HEK293 (cell line): ENCODE data around the gene DAAM1.

Source experiments
- CTCF ChIA-PET: fragments of 350-600 bp; formaldehyde crosslinking; extraction: SDS; loops from one replicate; lab custom pipeline; 2021; ENCODE audit warnings: antibody characterized with exemption; lab: Yijun Ruan, JAX
- POLR2A ChIA-PET: fragments of 300-600 bp; formaldehyde crosslinking; extraction: SDS; loops from one replicate; lab custom pipeline; 2020; ENCODE audit warnings: antibody characterized with exemption, inconsistent platforms; lab: Yijun Ruan, JAX
- H3K27ac ChIP-seq: fragments of 200-500 bp; sonication (Bioruptor generic); 2 replicates; pipeline ENCODE4 v1.5.1; 2014; ENCODE audit warnings: low read depth, low read length, control low read depth, inconsistent platforms; ENCODE audit errors: extremely low read depth
- H3K36me3 ChIP-seq, 2 experiments: fragments of 200-500 bp in 1 of 2; sonication (Bioruptor generic) in 1 of 2; 1 replicate in 1 of 2; 2 replicates in 1 of 2; pipeline ENCODE4 v1.5.1; 2014 to 2017; ENCODE audit warnings: inconsistent platforms in 2 of 2, low read length in 2 of 2; ENCODE audit not compliant: control insufficient read depth in 2 of 2, insufficient read depth in 1 of 2
- H3K4me1 ChIP-seq: fragments of 200-500 bp; sonication (Bioruptor generic); 2 replicates; pipeline ENCODE4 v1.5.1; 2014; ENCODE audit warnings: mild to moderate bottlenecking, low read length, inconsistent platforms; ENCODE audit not compliant: control insufficient read depth, insufficient read depth
- H3K4me3 ChIP-seq: 2 replicates; pipeline ENCODE4 v1.5.1; 2011; ENCODE audit warnings: low read depth, mild to moderate bottlenecking, control low read depth, low read length, moderate library complexity
- H3K9me3 ChIP-seq: fragments of 200-500 bp; sonication (Bioruptor generic); 2 replicates; pipeline ENCODE4 v1.5.1; 2014; ENCODE audit warnings: low read depth, low read length, inconsistent platforms; ENCODE audit not compliant: control insufficient read depth, insufficient read depth
- GLI2 ChIP-seq: fragments of 450-650 bp; formaldehyde crosslinking; IDR thresholded peaks from 2 replicates; pipeline ENCODE4; 2017; ENCODE audit warnings: missing biosample characterization, missing genetic modification characterization, low read depth, borderline replicate concordance
- SCRT2 ChIP-seq: fragments of 450-650 bp; formaldehyde crosslinking; IDR thresholded peaks from 2 replicates; pipeline ENCODE4 v1.5.1; 2016; ENCODE audit warnings: missing biosample characterization, missing genetic modification characterization
- SP7 ChIP-seq: fragments of 450-650 bp; formaldehyde crosslinking; IDR thresholded peaks from 2 replicates; pipeline ENCODE4 v1.5.1; 2016; ENCODE audit warnings: missing biosample characterization, missing genetic modification characterization
- TRIM28 ChIP-seq: IDR thresholded peaks from 2 replicates; pipeline ENCODE4 v1.6.1; 2011; ENCODE audit warnings: low read length, control low read depth, borderline replicate concordance
- ZBTB49 ChIP-seq: fragments of 450-650 bp; formaldehyde crosslinking; IDR thresholded peaks from 2 replicates; pipeline ENCODE4 v1.5.1; 2016; ENCODE audit warnings: missing biosample characterization, missing genetic modification characterization, low read depth
- ZNF10 ChIP-seq: fragments of 450-650 bp; formaldehyde crosslinking; IDR thresholded peaks from 2 replicates; pipeline ENCODE4 v1.5.1; 2017; ENCODE audit warnings: missing biosample characterization, missing genetic modification characterization
- ZNF146 ChIP-seq: fragments of 450-650 bp; formaldehyde crosslinking; IDR thresholded peaks from 2 replicates; pipeline ENCODE4 v1.5.1; 2016; ENCODE audit warnings: missing biosample characterization, missing genetic modification characterization
- ZNF223 ChIP-seq: fragments of 450-650 bp; formaldehyde crosslinking; IDR thresholded peaks from 2 replicates; pipeline ENCODE4 v1.5.1; 2016; ENCODE audit warnings: missing biosample characterization, missing genetic modification characterization
- ZNF23 ChIP-seq: fragments of 450-650 bp; formaldehyde crosslinking; IDR thresholded peaks from 2 replicates; pipeline ENCODE4 v1.5.1; 2016; ENCODE audit warnings: missing biosample characterization, missing genetic modification characterization, borderline replicate concordance
- ZNF26 ChIP-seq: fragments of 450-650 bp; formaldehyde crosslinking; IDR thresholded peaks from 2 replicates; pipeline ENCODE4 v1.5.1; 2016; ENCODE audit warnings: missing biosample characterization, missing genetic modification characterization
- ZNF350 ChIP-seq: fragments of 450-650 bp; formaldehyde crosslinking; IDR thresholded peaks from 2 replicates; pipeline ENCODE4 v1.5.0; 2017; ENCODE audit warnings: missing biosample characterization, mild to moderate bottlenecking, missing genetic modification characterization
- ZNF37A ChIP-seq: fragments of 450-650 bp; IDR thresholded peaks from 2 replicates; pipeline ENCODE4 v1.5.1; 2018; ENCODE audit warnings: missing biosample characterization, missing genetic modification characterization
- ZNF529 ChIP-seq: fragments of 450-650 bp; formaldehyde crosslinking; IDR thresholded peaks from 2 replicates; pipeline ENCODE4 v1.5.1; 2017; ENCODE audit warnings: missing genetic modification characterization, missing biosample characterization; ENCODE audit not compliant: insufficient replicate concordance
- ZNF623 ChIP-seq: fragments of 450-650 bp; formaldehyde crosslinking; IDR thresholded peaks from 2 replicates; pipeline ENCODE4 v1.5.1; 2016; ENCODE audit warnings: missing biosample characterization, missing genetic modification characterization
- ZNF626 ChIP-seq: fragments of 450-650 bp; sonication (Bioruptor Pico); formaldehyde crosslinking; IDR thresholded peaks from 2 replicates; pipeline ENCODE4 v1.5.1; 2018; ENCODE audit warnings: missing biosample characterization, missing genetic modification characterization, inconsistent platforms
- ZNF692 ChIP-seq: fragments of 450-650 bp; formaldehyde crosslinking; IDR thresholded peaks from 2 replicates; pipeline ENCODE4 v1.5.1; 2016; ENCODE audit warnings: missing biosample characterization, missing genetic modification characterization
- ZNF76 ChIP-seq: fragments of 450-650 bp; formaldehyde crosslinking; IDR thresholded peaks from 2 replicates; pipeline ENCODE4; 2016; ENCODE audit warnings: low read depth, missing biosample characterization, missing genetic modification characterization, borderline replicate concordance
- TF ChIP-seq, protein P1 (sequence below): fragments of 450-650 bp; formaldehyde crosslinking; IDR thresholded peaks from 2 replicates; pipeline ENCODE4 v1.5.1; 2017; ENCODE audit warnings: missing biosample characterization, missing genetic modification characterization
- TF ChIP-seq, protein P2 (sequence below): fragments of 450-650 bp; formaldehyde crosslinking; IDR thresholded peaks from 2 replicates; pipeline ENCODE4 v1.5.1; 2016; ENCODE audit warnings: missing biosample characterization, missing genetic modification characterization

The DAAM1 gene

DNA sequence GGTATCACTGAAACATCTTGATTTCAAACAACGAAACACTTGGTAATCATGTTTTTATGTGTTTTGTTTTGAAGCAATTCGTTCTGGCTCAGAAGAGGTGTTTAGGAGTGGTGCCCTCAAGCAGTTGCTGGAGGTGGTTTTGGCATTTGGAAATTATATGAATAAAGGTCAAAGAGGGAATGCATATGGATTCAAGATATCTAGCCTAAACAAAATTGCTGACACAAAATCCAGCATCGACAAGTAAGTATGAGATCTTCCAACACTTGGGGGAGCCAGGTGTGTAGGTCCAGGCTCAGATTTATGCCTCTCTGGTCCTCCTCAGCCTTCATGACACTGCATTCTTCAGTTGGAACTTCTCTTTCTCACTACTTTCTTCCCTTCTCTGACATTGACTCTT is 166.6 kb downstream of the DAAM1 start:
- TF ChIP-seq ZNF37A (no peak), ZNF626 (tag by site-specific recombination) (no peak), ZNF223 (tag by site-specific recombination) (no peak), SP7 (tag by site-specific recombination) (no peak), ZBTB49 (tag by site-specific recombination) (no peak), ZNF623 (tag by site-specific recombination) (no peak), SCRT2 (tag by site-specific recombination) (no peak), ZNF23 (tag by site-specific recombination) (no peak), ZNF76 (tag by site-specific recombination) (no peak), ZNF692 (tag by site-specific recombination) (no peak), GLI2 (tag by site-specific recombination) (no peak)
- TF ChIP-seq, protein P1, sequence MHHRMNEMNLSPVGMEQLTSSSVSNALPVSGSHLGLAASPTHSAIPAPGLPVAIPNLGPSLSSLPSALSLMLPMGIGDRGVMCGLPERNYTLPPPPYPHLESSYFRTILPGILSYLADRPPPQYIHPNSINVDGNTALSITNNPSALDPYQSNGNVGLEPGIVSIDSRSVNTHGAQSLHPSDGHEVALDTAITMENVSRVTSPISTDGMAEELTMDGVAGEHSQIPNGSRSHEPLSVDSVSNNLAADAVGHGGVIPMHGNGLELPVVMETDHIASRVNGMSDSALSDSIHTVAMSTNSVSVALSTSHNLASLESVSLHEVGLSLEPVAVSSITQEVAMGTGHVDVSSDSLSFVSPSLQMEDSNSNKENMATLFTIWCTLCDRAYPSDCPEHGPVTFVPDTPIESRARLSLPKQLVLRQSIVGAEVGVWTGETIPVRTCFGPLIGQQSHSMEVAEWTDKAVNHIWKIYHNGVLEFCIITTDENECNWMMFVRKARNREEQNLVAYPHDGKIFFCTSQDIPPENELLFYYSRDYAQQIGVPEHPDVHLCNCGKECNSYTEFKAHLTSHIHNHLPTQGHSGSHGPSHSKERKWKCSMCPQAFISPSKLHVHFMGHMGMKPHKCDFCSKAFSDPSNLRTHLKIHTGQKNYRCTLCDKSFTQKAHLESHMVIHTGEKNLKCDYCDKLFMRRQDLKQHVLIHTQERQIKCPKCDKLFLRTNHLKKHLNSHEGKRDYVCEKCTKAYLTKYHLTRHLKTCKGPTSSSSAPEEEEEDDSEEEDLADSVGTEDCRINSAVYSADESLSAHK = no peak
- TF ChIP-seq, all 188 proteins: peak for 0
- Histone ChIP-seq H3K27ac (no peak overlapping the region), H3K9me3 (no peaks in the 10 kb centered on the region), H3K4me3 (no peak overlapping the region), H3K36me3 (peaks cover 0 to 21% of the 10 kb centered on the region in 2 experiments; a peak in 1 of 3 replicates), H3K4me1 (peaks cover 7% of the 10 kb centered on the region; the same call in 1 of the 2 replicates)
- POLR2A ChIA-PET = no interaction called here
- CTCF ChIA-PET = no interaction called here

DNA sequence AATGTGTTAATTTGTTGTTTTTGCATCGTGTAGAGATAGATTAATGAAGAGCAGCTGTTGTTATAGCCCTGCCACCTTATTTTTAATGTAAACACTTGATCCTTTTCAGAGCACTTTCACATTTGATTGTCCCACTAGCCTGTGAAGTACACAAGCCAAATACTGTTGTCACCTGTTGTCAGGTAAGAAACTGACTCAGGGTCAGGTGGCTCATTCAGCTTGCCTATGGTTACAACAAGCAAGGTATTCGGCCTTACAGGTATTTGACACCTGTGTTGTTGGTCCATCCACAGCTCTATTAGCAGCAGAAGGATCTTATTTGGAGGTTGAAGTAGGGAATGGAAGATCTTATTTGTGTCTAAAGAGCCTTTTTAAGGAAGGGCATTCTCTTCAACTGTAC is 167.8 kb downstream of the DAAM1 start:
- no peak overlapping the region for H3K27ac ChIP-seq
- H3K9me3 ChIP-seq = no peaks in the 10 kb centered on the region
- peaks cover 15% of the 10 kb centered on the region for H3K4me1 ChIP-seq
- no peak overlapping the region for H3K4me3 ChIP-seq
- ChIA-PET POLR2A (no interaction called here), CTCF (interaction anchor here (0.7 kb wide), 1 partner anchor 994 kb away, joined by 3 read pairs; no protein-coding TSS in a partner anchor)
- H3K36me3 ChIP-seq = peaks cover 0 to 21% of the 10 kb centered on the region in 2 experiments; a peak in 1 of 3 replicates
- TF ChIP-seq ZNF529 (tag by site-specific recombination) (no peak), ZNF23 (tag by site-specific recombination) (no peak), ZNF350 (tag by site-specific recombination) (no peak), ZNF146 (tag by site-specific recombination) (no peak), ZNF10 (tag by site-specific recombination) (no peak), ZNF26 (tag by site-specific recombination) (no peak), TRIM28 (no peak)
- TF ChIP-seq, protein P2, sequence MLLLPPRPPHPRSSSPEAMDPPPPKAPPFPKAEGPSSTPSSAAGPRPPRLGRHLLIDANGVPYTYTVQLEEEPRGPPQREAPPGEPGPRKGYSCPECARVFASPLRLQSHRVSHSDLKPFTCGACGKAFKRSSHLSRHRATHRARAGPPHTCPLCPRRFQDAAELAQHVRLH (tag by site-specific recombination) = no peak
